Jurkat, Clone E6-1 (cell line): ENCODE measurements around the gene TIMM17B. TPM values are rescaled to one million over a fixed set of nuclear protein-coding genes. Genes with fewer than 3 reads are reported as not detected.

Experiments used
- DNase-seq: peaks from one replicate; pipeline ENCODE4 v3.0.0-alpha.2; 2011; ENCODE audit warnings: low read depth, low spot score
- H3K4me3 ChIP-seq: 2 replicates; pipeline ENCODE4 v1.5.1; 2011; ENCODE audit warnings: mild to moderate bottlenecking, low read length, control low read depth, moderate library complexity
- polyA plus RNA-seq: library from polyadenylated mRNA; unstranded; fragments of >200 nt; gene quantifications from one replicate; pipeline ENCODE4 v1.2.1, GENCODE V29; 2012; ENCODE audit warnings: missing spikeins; ENCODE audit not compliant: insufficient read length, insufficient read depth

The TIMM17B gene
- polyA plus RNA-seq = 95.9 TPM

- peak; percentile 95 for DNase-seq
- peak within 1 kb of the TSS; percentile 83 for H3K4me3 ChIP-seq
Observed at GRCh38 chrX:48897625-48898306, at the start of gene TIMM17B, which contains the start of gene PQBP1. Gene TIMM17B (minus strand): TSS chrX:48897768. CDS start chrX:48897749, 19 bp downstream. Gene PQBP1 (plus strand): TSS chrX:48897930. CDS start chrX:48898510, 580 bp downstream.

GRCh38 chrX:48945517-48946348, 48.2 kb upstream of the TIMM17B start:
- no peak overlapping the region for H3K4me3 ChIP-seq
- DNase-seq = no peak

- DNase-seq = no peak
- no peak overlapping the region for H3K4me3 ChIP-seq
Observed at GRCh38 chrX:48942895-48943294, 45.3 kb upstream of the TIMM17B start.

- no peak overlapping the region for H3K4me3 ChIP-seq
- no peak for DNase-seq
Observed at GRCh38 chrX:48940404-48940955, 42.9 kb upstream of the TIMM17B start.

GRCh38 chrX:48939524-48940228, 42.1 kb upstream of the TIMM17B start:
- no peak overlapping the region for H3K4me3 ChIP-seq
- peak; percentile 44 for DNase-seq

- DNase-seq = no peak
- no peak overlapping the region for H3K4me3 ChIP-seq
Observed at GRCh38 chrX:48938721-48939425, 41.3 kb upstream of the TIMM17B start.

GRCh38 chrX:48937054-48937907, 39.7 kb upstream of the TIMM17B start:
- H3K4me3 ChIP-seq = peak overlapping the region; percentile 11; the same call in 1 of the 2 replicates
- peak; percentile 83 for DNase-seq

- no peak for DNase-seq
- H3K4me3 ChIP-seq = no peak overlapping the region
Observed at GRCh38 chrX:48936429-48937053, 39.0 kb upstream of the TIMM17B start.

- no peak for DNase-seq
- no peak overlapping the region for H3K4me3 ChIP-seq
Observed at GRCh38 chrX:48935301-48935670, 37.7 kb upstream of the TIMM17B start.

GRCh38 chrX:48934581-48935300, 37.2 kb upstream of the TIMM17B start:
- no peak for DNase-seq
- H3K4me3 ChIP-seq = no peak overlapping the region

GRCh38 chrX:48933757-48934156, 36.2 kb upstream of the TIMM17B start:
- H3K4me3 ChIP-seq = no peak overlapping the region
- DNase-seq = no peak

- no peak overlapping the region for H3K4me3 ChIP-seq
- no peak for DNase-seq
Observed at GRCh38 chrX:48927736-48928382, 30.3 kb upstream of the TIMM17B start.

GRCh38 chrX:48927123-48927522, 29.6 kb upstream of the TIMM17B start:
- H3K4me3 ChIP-seq = no peak overlapping the region
- DNase-seq = no peak

GRCh38 chrX:48924270-48924669, 26.7 kb upstream of the TIMM17B start:
- H3K4me3 ChIP-seq = no peak overlapping the region
- DNase-seq = no peak

GRCh38 chrX:48923771-48924170, 26.2 kb upstream of the TIMM17B start:
- H3K4me3 ChIP-seq = no peak overlapping the region
- no peak for DNase-seq

- H3K4me3 ChIP-seq = no peak overlapping the region
- DNase-seq = no peak
Observed at GRCh38 chrX:48920718-48921104, 23.1 kb upstream of the TIMM17B start.
